ENCODE measurements around the gene ZFTA. TPM values are rescaled to one million over a fixed set of nuclear protein-coding genes. Genes with fewer than 3 reads are reported as not detected.

Gene ZFTA
- total RNA-seq, 1 donor from 2014 or later = 12.5 TPM

GRCh38 chr11:63738720-63739360 is 29.7 kb downstream of the ZFTA start:
- Mint-ChIP-seq H3K27ac (no peak overlapping the region), H3K4me1 (peaks cover 2% of the 10 kb centered on the region), H3K36me3 (ENCODE audit: low read depth) (no peaks in the 10 kb centered on the region), H3K9me3 (no peaks in the 10 kb centered on the region), H3K4me3 (no peak overlapping the region), H3K27me3 (no peaks in the 10 kb centered on the region)
- DNase-seq (peak; percentile 37), ATAC-seq (ENCODE audit: low read depth) (no peak)
- CTCF ChIA-PET = interaction anchor here (0.6 to 4.8 kb wide), 14 partner anchors 10 to 704 kb away, joined by 3 to 48 read pairs (median 3); partner anchors contain the start of genes ATL3 and RTN3
- POLR2A ChIA-PET = no interaction called here
- intact Hi-C loops (cut with micrococcal nuclease) = loop anchor here (1.0 kb wide), 3 partner anchors 68 to 261 kb away; partner anchors contain the start of gene ATL3
- TF ChIP-seq CTCF (IDR thresholded peaks at IDR 0.05) = peak; percentile 100

- no peak overlapping the region for H3K4me3 Mint-ChIP-seq
- POLR2A ChIA-PET = no interaction called here
- TF ChIP-seq CTCF (IDR thresholded peaks at IDR 0.05) = no peak
- intact Hi-C loops (cut with micrococcal nuclease) = loop anchor here (1.0 kb wide), 3 partner anchors 66 to 259 kb away; partner anchors contain the start of gene ATL3
- H3K27ac Mint-ChIP-seq = no peak overlapping the region
- H3K4me1 Mint-ChIP-seq = peaks cover 2% of the 10 kb centered on the region
- no peaks in the 10 kb centered on the region for H3K9me3 Mint-ChIP-seq
- H3K36me3 Mint-ChIP-seq (ENCODE audit: low read depth) = no peaks in the 10 kb centered on the region
- H3K27me3 Mint-ChIP-seq = no peaks in the 10 kb centered on the region
- CTCF ChIA-PET = interaction anchor here (0.8 to 4.8 kb wide), 10 partner anchors 8 to 258 kb away, joined by 3 to 48 read pairs (median 4); partner anchors contain the start of genes ATL3 and RTN3
- DNase-seq (no peak), ATAC-seq (ENCODE audit: low read depth) (no peak)
These were observed 30.9 kb downstream of the ZFTA start for GRCh38 chr11:63737718-63738117.

GRCh38 chr11:63736864-63737263 is 31.7 kb downstream of the ZFTA start:
- ChIA-PET POLR2A (no interaction called here), CTCF (interaction anchor here (1.5 to 4.8 kb wide), 4 partner anchors 26 to 257 kb away, joined by 3 to 48 read pairs (median 22); partner anchors contain the start of gene ATL3)
- ATAC-seq (ENCODE audit: low read depth) = no peak
- Mint-ChIP-seq H3K4me3 (no peak overlapping the region), H3K9me3 (no peaks in the 10 kb centered on the region), H3K27me3 (no peaks in the 10 kb centered on the region), H3K27ac (no peak overlapping the region), H3K4me1 (peaks cover 2% of the 10 kb centered on the region), H3K36me3 (ENCODE audit: low read depth) (no peaks in the 10 kb centered on the region)
- TF ChIP-seq CTCF (IDR thresholded peaks at IDR 0.05) = no peak
- intact Hi-C loops (cut with micrococcal nuclease) = no loop called here
- no peak for DNase-seq

- Mint-ChIP-seq H3K36me3 (ENCODE audit: low read depth) (no peaks in the 10 kb centered on the region), H3K27me3 (no peaks in the 10 kb centered on the region), H3K9me3 (no peaks in the 10 kb centered on the region), H3K4me1 (no peaks in the 10 kb centered on the region), H3K4me3 (no peak overlapping the region), H3K27ac (no peak overlapping the region)
- ChIA-PET POLR2A (no interaction called here), CTCF (interaction anchor here (2.8 kb wide), 1 partner anchor 9 kb away, joined by 7 read pairs; no protein-coding TSS in a partner anchor)
- ATAC-seq (ENCODE audit: low read depth) = no peak
- intact Hi-C loops (cut with micrococcal nuclease) = no loop called here
- no peak for DNase-seq
- no peak for TF ChIP-seq CTCF (IDR thresholded peaks at IDR 0.05)
These were observed 39.2 kb downstream of the ZFTA start for GRCh38 chr11:63729326-63729725.

- intact Hi-C loops (cut with micrococcal nuclease) = no loop called here
- Mint-ChIP-seq H3K27ac (no peak overlapping the region), H3K4me1 (no peaks in the 10 kb centered on the region), H3K27me3 (no peaks in the 10 kb centered on the region), H3K36me3 (ENCODE audit: low read depth) (no peaks in the 10 kb centered on the region), H3K4me3 (no peak overlapping the region), H3K9me3 (no peaks in the 10 kb centered on the region)
- no peak for ATAC-seq (ENCODE audit: low read depth)
- no peak for TF ChIP-seq CTCF (IDR thresholded peaks at IDR 0.05)
- DNase-seq = no peak
- ChIA-PET POLR2A (no interaction called here), CTCF (no interaction called here)
These were observed 48.0 kb downstream of the ZFTA start for GRCh38 chr11:63720611-63721010.
